GM13976 (cell line): ENCODE results near the gene MAP3K3.

Experiments used
- DNase-seq: peaks from one replicate; pipeline ENCODE4 v3.0.0; 2012; ENCODE audit warnings: low spot score
- CTCF ChIP-seq: IDR thresholded peaks from 2 replicates; pipeline ENCODE4 v1.5.1; 2012; ENCODE audit warnings: borderline replicate concordance, mild to moderate bottlenecking; ENCODE audit not compliant: insufficient read depth; ENCODE audit errors: extremely low read depth, missing control alignments, control extremely low read depth
- in situ Hi-C: fragments of 300-500 bp; cut with MboI; formaldehyde crosslinking; loops from one replicate; pipeline ENCODE4 v1.12.0; 2022; ENCODE audit warnings: low sequenced_read_pairs, mixed read lengths, inconsistent platforms; ENCODE audit not compliant: unreplicated experiment

The MAP3K3 gene

GRCh38 chr17:63621684-63622573 is at the start of gene MAP3K3:
TSS of gene MAP3K3 (plus strand) at chr17:63622417. CDS start at chr17:63622760, 343 bp downstream.
- in situ Hi-C loops: no loop called here
- peak; percentile 99 for DNase-seq
- no peak for TF ChIP-seq CTCF

- TF ChIP-seq CTCF: no peak
- DNase-seq: no peak
- in situ Hi-C loops: no loop called here
These were observed 48.6 kb upstream of the MAP3K3 start for GRCh38 chr17:63573634-63574033.

DNA sequence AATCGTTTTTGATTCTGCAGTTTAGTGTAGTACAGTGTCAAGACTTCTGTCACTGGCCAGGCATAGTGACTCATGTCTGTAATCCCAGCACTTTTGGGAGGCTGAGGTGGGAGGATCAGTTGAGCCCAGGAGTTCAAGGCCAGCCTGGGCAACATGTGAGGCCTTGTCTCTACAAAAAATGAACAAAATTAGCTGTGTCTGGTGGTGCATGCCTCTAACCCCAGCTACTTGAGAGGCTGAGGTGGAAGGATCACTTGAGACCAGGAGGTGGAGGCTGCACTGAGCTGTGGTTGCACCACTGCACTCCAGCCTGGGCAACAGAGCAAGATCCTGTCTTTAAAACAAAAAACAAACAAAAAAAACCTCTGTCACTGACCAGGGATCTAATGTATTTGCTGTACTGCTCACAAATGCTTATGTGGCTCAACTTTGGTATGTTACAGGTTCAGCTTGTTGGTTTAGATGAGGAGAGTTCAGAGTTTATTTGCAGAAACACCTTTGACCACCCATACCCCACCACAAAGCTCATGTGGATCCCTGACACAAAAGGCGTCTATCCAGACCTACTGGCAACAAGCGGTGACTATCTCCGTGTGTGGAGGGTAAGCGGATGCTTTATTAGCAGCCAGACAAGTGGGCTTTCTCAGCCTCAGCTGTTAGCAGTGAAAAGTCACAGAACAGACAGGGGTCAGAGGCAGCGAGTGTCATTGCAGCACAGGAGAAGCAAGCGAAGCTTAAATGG is 44.0 kb upstream of the MAP3K3 start:
- in situ Hi-C loops: no loop called here
- no peak for DNase-seq
- TF ChIP-seq CTCF: no peak

- in situ Hi-C loops: no loop called here
- no peak for TF ChIP-seq CTCF
- DNase-seq: no peak
These were observed 43.5 kb upstream of the MAP3K3 start for GRCh38 chr17:63578769-63579111.

DNA sequence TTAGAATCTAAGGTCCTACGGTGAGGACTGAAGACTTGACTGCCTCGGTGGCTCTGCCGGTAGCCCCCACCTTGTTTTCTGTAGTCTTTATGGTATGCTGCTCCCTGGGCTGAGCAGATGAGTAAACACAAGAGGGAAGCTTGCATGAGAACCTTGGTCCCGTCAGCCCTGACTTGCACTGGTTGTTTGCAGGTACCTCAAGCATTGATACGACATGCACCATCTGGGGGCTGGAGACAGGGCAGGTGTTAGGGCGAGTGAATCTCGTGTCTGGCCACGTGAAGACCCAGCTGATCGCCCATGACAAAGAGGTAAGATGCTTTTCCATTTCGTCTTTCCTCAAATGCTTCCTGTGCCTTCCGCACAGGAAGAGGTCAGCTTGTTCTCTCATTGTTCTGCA is 42.6 kb upstream of the MAP3K3 start:
- in situ Hi-C loops: no loop called here
- no peak for TF ChIP-seq CTCF
- DNase-seq: no peak

DNA sequence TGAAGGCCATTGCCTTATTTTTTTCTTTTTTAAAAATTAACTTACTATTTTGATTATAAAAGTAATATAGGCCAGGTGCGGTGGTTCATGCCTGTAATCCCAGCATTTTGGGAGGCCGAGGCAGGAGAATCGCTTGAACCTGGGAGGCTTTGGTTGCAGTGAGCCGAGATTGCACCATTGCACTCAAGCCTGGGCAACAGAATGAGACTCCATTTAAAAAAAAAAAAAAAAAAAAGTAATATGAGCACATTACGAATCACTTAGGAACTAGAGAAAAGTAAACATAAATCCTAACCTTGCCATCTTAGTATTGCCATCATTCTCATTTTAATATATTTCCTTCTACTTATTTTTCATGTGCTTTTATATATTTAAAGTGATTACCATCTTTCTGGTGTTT is 34.4 kb upstream of the MAP3K3 start:
- in situ Hi-C loops: no loop called here
- DNase-seq: no peak
- TF ChIP-seq CTCF: no peak
